Glutamatergic neuron (in vitro differentiated cells): Measurements from ENCODE around the gene DHRS1. TPM values are rescaled to one million over a fixed set of nuclear protein-coding genes. Genes with fewer than 3 reads are reported as not detected.

Experiments
- DNase-seq: peaks from one replicate; pipeline ENCODE4 v3.0.0; 2022
- H3K27ac Mint-ChIP-seq: one replicate; pipeline ENCODE4 v1.8.0; 2020; ENCODE audit warnings: mild to moderate bottlenecking, mixed read lengths, inconsistent platforms; ENCODE audit not compliant: unreplicated experiment
- H3K27me3 Mint-ChIP-seq: one replicate; pipeline ENCODE4 v1.8.0; 2020; ENCODE audit warnings: mild to moderate bottlenecking, moderate library complexity, mixed read lengths, inconsistent platforms; ENCODE audit not compliant: unreplicated experiment
- H3K36me3 Mint-ChIP-seq: one replicate; pipeline ENCODE4 v1.8.0; 2020; ENCODE audit warnings: mild to moderate bottlenecking, mixed read lengths, inconsistent platforms; ENCODE audit not compliant: unreplicated experiment
- H3K4me1 Mint-ChIP-seq: one replicate; pipeline ENCODE4 v1.8.0; 2020; ENCODE audit warnings: mild to moderate bottlenecking, low read depth, mixed read lengths, inconsistent platforms; ENCODE audit not compliant: unreplicated experiment
- H3K4me3 Mint-ChIP-seq: one replicate; pipeline ENCODE4 v1.8.0; 2020; ENCODE audit warnings: mild to moderate bottlenecking, mixed read lengths, inconsistent platforms; ENCODE audit not compliant: unreplicated experiment
- H3K9me3 Mint-ChIP-seq: one replicate; pipeline ENCODE4 v1.8.0; 2020; ENCODE audit warnings: mild to moderate bottlenecking, moderate library complexity, mixed read lengths, inconsistent platforms; ENCODE audit not compliant: unreplicated experiment
- CTCF ChIP-seq: fragments of 200-600 bp; sonication (generic); IDR thresholded peaks from one replicate; pipeline ENCODE4 v1.5.0; 2021; ENCODE audit not compliant: partially characterized antibody, unreplicated experiment
- total RNA-seq: library from RNA; stranded (reverse); fragmentation: NEBNext Ultra II Directional; extraction: Animal tissue kit (Norgen Biotek cat#: 25700); gene quantifications from one replicate; pipeline ENCODE4 v1.2.1, GENCODE V29; 2021; ENCODE audit not compliant: unreplicated experiment

Gene DHRS1
- total RNA-seq, 1 donor from 2014 or later, result 25.1 TPM

DNA sequence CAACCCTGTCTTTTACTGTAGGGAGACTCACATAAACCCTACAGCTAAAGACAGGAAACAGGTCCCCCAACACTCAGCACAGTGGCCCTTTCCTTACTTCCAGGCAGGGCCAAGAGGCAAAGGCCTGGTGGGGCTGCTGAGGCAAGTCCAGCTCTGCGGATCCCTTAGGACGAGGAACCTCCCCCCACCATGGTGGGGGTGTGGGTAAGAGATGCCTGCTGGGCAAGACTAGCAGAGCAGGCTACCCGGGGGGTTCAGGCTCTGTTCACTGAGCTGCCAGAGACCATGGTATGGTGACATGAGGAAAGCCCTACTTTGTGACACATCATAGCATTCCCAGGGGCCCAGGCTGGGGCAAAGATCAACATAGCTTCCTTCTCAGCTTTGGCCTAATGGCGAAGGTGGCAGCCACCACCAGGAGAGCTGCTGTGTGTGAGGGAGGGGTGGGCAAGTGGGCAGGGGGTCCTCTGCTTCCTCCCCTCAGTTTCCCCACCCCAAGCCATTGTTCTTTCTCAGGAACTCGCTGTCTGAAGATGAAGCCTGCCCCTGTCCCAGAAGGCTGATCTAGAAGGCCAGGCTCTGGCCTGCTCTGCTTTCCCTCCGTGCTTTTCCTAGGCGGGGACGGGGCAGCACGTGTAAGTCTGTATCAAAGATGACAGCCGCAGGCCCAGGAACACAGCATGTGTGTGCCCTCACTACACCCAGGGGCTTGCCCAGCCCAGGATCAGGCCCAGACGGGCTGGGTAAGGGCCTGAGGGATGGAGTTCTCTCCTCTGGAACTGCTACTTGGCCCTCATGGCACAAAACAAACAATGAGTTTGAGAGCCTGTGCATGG is 47.1 kb downstream of the DHRS1 start:
- H3K27ac Mint-ChIP-seq, result no peak overlapping the region
- H3K4me3 Mint-ChIP-seq, result no peak overlapping the region
- H3K4me1 Mint-ChIP-seq, result peaks cover 9% of the 10 kb centered on the region
- no peaks in the 10 kb centered on the region for H3K36me3 Mint-ChIP-seq
- H3K27me3 Mint-ChIP-seq, result peaks cover 9% of the 10 kb centered on the region
- H3K9me3 Mint-ChIP-seq, result peaks cover 4% of the 10 kb centered on the region
- no peak for DNase-seq
- no peak for TF ChIP-seq CTCF

DNA sequence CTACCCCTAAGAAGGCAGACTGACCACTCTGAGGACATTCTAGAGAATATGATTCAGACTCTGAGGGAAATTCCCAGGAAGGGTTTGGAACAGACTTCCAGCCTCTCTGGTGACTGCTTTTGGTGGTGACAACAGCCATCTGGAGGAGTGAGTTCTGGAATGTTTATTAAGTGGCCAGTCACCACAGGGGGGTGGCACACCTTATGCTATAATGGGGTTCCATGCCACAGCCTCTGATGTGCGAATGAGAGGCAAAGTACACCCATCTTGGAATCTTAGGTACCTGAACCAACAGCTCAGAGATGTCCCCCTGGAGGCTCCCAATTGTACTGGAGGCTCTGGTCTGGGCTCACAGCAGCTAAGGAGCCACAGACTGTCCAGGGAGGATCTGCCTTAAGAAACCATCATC is 47.7 kb downstream of the DHRS1 start:
- Mint-ChIP-seq H3K27ac (no peak overlapping the region), H3K27me3 (peaks cover 9% of the 10 kb centered on the region), H3K4me1 (peaks cover 9% of the 10 kb centered on the region), H3K9me3 (peaks cover 4% of the 10 kb centered on the region), H3K4me3 (no peak overlapping the region), H3K36me3 (no peaks in the 10 kb centered on the region)
- TF ChIP-seq CTCF, result no peak
- DNase-seq, result no peak

- Mint-ChIP-seq H3K9me3 (peaks cover 4% of the 10 kb centered on the region), H3K36me3 (no peaks in the 10 kb centered on the region), H3K4me1 (peaks cover 9% of the 10 kb centered on the region), H3K27me3 (peaks cover 5% of the 10 kb centered on the region), H3K4me3 (no peak overlapping the region), H3K27ac (no peak overlapping the region)
- no peak for DNase-seq
- TF ChIP-seq CTCF, result no peak
Measured at GRCh38 chr14:24250354-24250753, 49.2 kb downstream of the DHRS1 start.

DNA sequence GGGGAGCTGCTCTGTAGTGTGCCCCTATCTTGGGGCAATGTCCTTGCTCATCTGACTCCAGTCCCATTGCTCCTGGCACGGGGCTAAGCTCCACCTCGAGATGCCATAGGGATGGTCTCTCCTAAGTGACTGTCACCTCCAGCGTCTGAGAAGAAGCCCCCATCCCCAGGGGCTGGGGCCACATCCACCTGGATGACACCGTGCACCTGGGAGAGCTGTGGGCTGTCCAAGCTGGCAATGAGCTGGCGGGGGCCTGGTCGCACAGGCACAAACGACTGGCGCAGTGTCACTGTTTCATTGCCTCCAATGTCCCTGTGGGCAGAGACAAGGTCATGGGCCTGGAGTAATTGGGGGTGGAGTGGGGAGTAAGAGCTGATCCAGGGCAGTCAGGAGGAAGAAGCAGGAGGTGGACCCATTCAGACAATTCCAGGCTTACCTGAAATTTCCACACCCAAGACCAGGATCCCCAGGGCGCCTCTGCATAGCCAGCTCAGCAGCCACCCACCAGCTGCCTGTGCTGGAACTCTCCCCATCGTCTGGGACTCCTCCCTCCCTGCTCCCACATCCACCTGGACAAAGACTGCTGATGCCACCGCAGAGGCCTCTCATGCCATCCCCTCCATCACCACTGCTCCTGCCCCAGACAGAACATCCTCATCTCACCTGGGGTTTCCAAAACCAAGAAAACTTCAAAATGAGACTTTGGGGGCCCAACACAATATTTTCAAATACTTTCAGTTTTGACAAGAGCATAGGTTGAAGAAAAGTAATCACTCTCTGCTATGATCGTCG is 50.2 kb downstream of the DHRS1 start:
- DNase-seq, result no peak
- peaks cover 9% of the 10 kb centered on the region for H3K4me1 Mint-ChIP-seq
- no peaks in the 10 kb centered on the region for H3K36me3 Mint-ChIP-seq
- H3K27me3 Mint-ChIP-seq, result peaks cover 5% of the 10 kb centered on the region
- no peak overlapping the region for H3K27ac Mint-ChIP-seq
- no peak for TF ChIP-seq CTCF
- peaks cover 4% of the 10 kb centered on the region for H3K9me3 Mint-ChIP-seq
- H3K4me3 Mint-ChIP-seq, result no peak overlapping the region

- Mint-ChIP-seq H3K4me1 (peaks cover 13% of the 10 kb centered on the region), H3K4me3 (no peak overlapping the region), H3K36me3 (no peaks in the 10 kb centered on the region), H3K27me3 (peaks cover 10% of the 10 kb centered on the region), H3K9me3 (peaks cover 10% of the 10 kb centered on the region), H3K27ac (no peak overlapping the region)
- no peak for TF ChIP-seq CTCF
- no peak for DNase-seq
Measured at GRCh38 chr14:24247422-24247821, 52.2 kb downstream of the DHRS1 start.
